ENCODE measurements around the gene CCDC33.

Gene CCDC33

DNA sequence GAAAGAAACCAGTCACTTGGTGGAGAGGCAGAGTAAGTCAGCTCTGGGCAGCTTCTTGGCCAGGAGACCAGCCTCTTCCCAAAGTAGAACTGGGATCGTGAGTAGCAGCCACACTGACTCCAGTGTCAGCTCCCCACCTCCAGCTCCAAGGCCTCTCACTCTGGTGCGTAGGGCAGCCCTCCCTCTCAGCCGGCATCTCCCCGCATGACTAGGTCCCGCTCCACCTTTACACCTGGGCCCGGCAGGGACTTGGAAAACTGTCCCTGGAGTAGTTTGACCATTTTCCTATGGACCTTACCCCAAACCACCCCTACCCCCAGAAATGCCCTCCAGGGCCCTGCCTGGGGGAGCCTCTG, 36.9 kb upstream of the CCDC33 start:
- Histone ChIP-seq H3K4me1 (ENCODE audit: control insufficient read depth in 5 of 5, insufficient read depth in 5 of 5, low read length in 5 of 5) (peaks cover 0 to 34% (median 23%) of the 10 kb centered on the region in 5 donors), H3K9ac (ENCODE audit: low read length in 5 of 5) (no peak overlapping the region), H3K27me3 (ENCODE audit: control insufficient read depth in 5 of 5, insufficient read depth in 4 of 5, low read length in 5 of 5) (peaks cover 0 to 9% (median 4%) of the 10 kb centered on the region in 5 donors), H3K4me3 (ENCODE audit: low read depth in 1 of 5, low read length in 5 of 5) (no peak overlapping the region), H3K27ac (ENCODE audit: low read depth, low read length) (no peak overlapping the region), H3K9me3 (ENCODE audit: control insufficient read depth in 5 of 5, low read length in 5 of 5) (no peaks in the 10 kb centered on the region), H3K36me3 (ENCODE audit: control insufficient read depth in 5 of 5, insufficient read depth in 5 of 5, low read length in 5 of 5) (no peaks in the 10 kb centered on the region)

- Histone ChIP-seq H3K4me3 (ENCODE audit: low read depth in 1 of 5, low read length in 5 of 5) (no peak overlapping the region), H3K27me3 (ENCODE audit: control insufficient read depth in 5 of 5, insufficient read depth in 4 of 5, low read length in 5 of 5) (peaks cover 0 to 9% (median 4%) of the 10 kb centered on the region in 5 donors), H3K9me3 (ENCODE audit: control insufficient read depth in 5 of 5, low read length in 5 of 5) (no peaks in the 10 kb centered on the region), H3K4me1 (ENCODE audit: control insufficient read depth in 5 of 5, insufficient read depth in 5 of 5, low read length in 5 of 5) (peaks cover 3 to 36% (median 25%) of the 10 kb centered on the region in 5 donors), H3K9ac (ENCODE audit: low read length in 5 of 5) (no peak overlapping the region), H3K27ac (ENCODE audit: low read depth, low read length) (no peak overlapping the region), H3K36me3 (ENCODE audit: control insufficient read depth in 5 of 5, insufficient read depth in 5 of 5, low read length in 5 of 5) (no peaks in the 10 kb centered on the region)
Observed at GRCh38 chr15:74200412-74200815, 35.7 kb upstream of the CCDC33 start.

GRCh38 chr15:74200871-74201419, 35.2 kb upstream of the CCDC33 start:
- Histone ChIP-seq H3K9me3 (ENCODE audit: control insufficient read depth in 5 of 5, low read length in 5 of 5) (no peaks in the 10 kb centered on the region), H3K4me3 (ENCODE audit: low read depth in 1 of 5, low read length in 5 of 5) (no peak overlapping the region), H3K27me3 (ENCODE audit: control insufficient read depth in 5 of 5, insufficient read depth in 4 of 5, low read length in 5 of 5) (peaks cover 0 to 9% (median 4%) of the 10 kb centered on the region in 5 donors), H3K9ac (ENCODE audit: low read length in 5 of 5) (no peak overlapping the region), H3K27ac (ENCODE audit: low read depth, low read length) (no peak overlapping the region), H3K36me3 (ENCODE audit: control insufficient read depth in 5 of 5, insufficient read depth in 5 of 5, low read length in 5 of 5) (no peaks in the 10 kb centered on the region), H3K4me1 (ENCODE audit: control insufficient read depth in 5 of 5, insufficient read depth in 5 of 5, low read length in 5 of 5) (peaks cover 3 to 37% (median 25%) of the 10 kb centered on the region in 5 donors)

- Histone ChIP-seq H3K9me3 (ENCODE audit: control insufficient read depth in 5 of 5, low read length in 5 of 5) (no peaks in the 10 kb centered on the region), H3K27ac (ENCODE audit: low read depth, low read length) (no peak overlapping the region), H3K4me3 (ENCODE audit: low read depth in 1 of 5, low read length in 5 of 5) (no peak overlapping the region), H3K36me3 (ENCODE audit: control insufficient read depth in 5 of 5, insufficient read depth in 5 of 5, low read length in 5 of 5) (no peaks in the 10 kb centered on the region), H3K27me3 (ENCODE audit: control insufficient read depth in 5 of 5, insufficient read depth in 4 of 5, low read length in 5 of 5) (peaks cover 0 to 7% (median 4%) of the 10 kb centered on the region in 5 donors), H3K9ac (ENCODE audit: low read length in 5 of 5) (no peak overlapping the region), H3K4me1 (ENCODE audit: control insufficient read depth in 5 of 5, insufficient read depth in 5 of 5, low read length in 5 of 5) (peaks cover 3 to 30% (median 23%) of the 10 kb centered on the region in 5 donors)
Observed at GRCh38 chr15:74201710-74202420, 34.3 kb upstream of the CCDC33 start.

- Histone ChIP-seq H3K36me3 (ENCODE audit: control insufficient read depth in 5 of 5, insufficient read depth in 5 of 5, low read length in 5 of 5) (no peaks in the 10 kb centered on the region), H3K4me3 (ENCODE audit: low read depth in 1 of 5, low read length in 5 of 5) (no peak within 1 kb of the TSS), H3K27ac (ENCODE audit: low read depth, low read length) (no peak within 1 kb of the TSS), H3K4me1 (ENCODE audit: control insufficient read depth in 5 of 5, insufficient read depth in 5 of 5, low read length in 5 of 5) (peaks cover 3 to 31% (median 20%) of the 10 kb centered on the region in 5 donors), H3K27me3 (ENCODE audit: control insufficient read depth in 5 of 5, insufficient read depth in 4 of 5, low read length in 5 of 5) (peaks cover 0 to 9% (median 4%) of the 10 kb centered on the region in 5 donors), H3K9ac (ENCODE audit: low read length in 5 of 5) (no peak within 1 kb of the TSS), H3K9me3 (ENCODE audit: control insufficient read depth in 5 of 5, low read length in 5 of 5) (no peaks in the 10 kb centered on the region)
Observed at GRCh38 chr15:74202452-74203401, 33.4 kb upstream of the CCDC33 start, which contains the start of gene STRA6. Gene STRA6, minus strand, starts transcription at chr15:74202787. Its CDS starts 520 bp downstream, at chr15:74202267.

GRCh38 chr15:74203914-74204431, 32.2 kb upstream of the CCDC33 start:
- Histone ChIP-seq H3K36me3 (ENCODE audit: control insufficient read depth in 5 of 5, insufficient read depth in 5 of 5, low read length in 5 of 5) (no peaks in the 10 kb centered on the region), H3K9me3 (ENCODE audit: control insufficient read depth in 5 of 5, low read length in 5 of 5) (no peaks in the 10 kb centered on the region), H3K4me1 (ENCODE audit: control insufficient read depth in 5 of 5, insufficient read depth in 5 of 5, low read length in 5 of 5) (peaks cover 3 to 31% (median 18%) of the 10 kb centered on the region in 5 donors), H3K4me3 (ENCODE audit: low read depth in 1 of 5, low read length in 5 of 5) (no peak overlapping the region), H3K27me3 (ENCODE audit: control insufficient read depth in 5 of 5, insufficient read depth in 4 of 5, low read length in 5 of 5) (peaks cover 0 to 11% (median 7%) of the 10 kb centered on the region in 5 donors), H3K27ac (ENCODE audit: low read depth, low read length) (no peak overlapping the region), H3K9ac (ENCODE audit: low read length in 5 of 5) (no peak overlapping the region)

DNA sequence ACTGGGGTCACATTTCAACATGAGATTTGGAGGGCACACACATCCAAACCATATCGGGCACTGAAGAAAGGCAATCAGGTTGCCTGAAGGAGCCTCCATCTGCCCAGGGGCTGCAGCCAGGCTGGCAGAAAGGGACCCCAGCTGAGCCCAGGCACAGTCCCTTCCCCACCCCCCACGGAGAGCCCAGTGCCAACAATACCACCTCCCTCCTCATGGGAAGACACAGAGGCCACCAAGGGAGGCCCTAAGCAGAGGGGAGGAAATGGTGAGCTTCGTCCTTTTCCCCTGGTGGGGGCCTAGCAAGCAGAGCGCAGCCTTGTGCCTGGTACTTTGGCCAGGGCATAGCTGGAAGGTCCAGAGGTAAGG, 30.6 kb upstream of the CCDC33 start:
- Histone ChIP-seq H3K4me3 (ENCODE audit: low read depth in 1 of 5, low read length in 5 of 5) (no peak overlapping the region), H3K27ac (ENCODE audit: low read depth, low read length) (no peak overlapping the region), H3K27me3 (ENCODE audit: control insufficient read depth in 5 of 5, insufficient read depth in 4 of 5, low read length in 5 of 5) (peaks cover 0 to 11% (median 7%) of the 10 kb centered on the region in 5 donors), H3K36me3 (ENCODE audit: control insufficient read depth in 5 of 5, insufficient read depth in 5 of 5, low read length in 5 of 5) (no peaks in the 10 kb centered on the region), H3K9me3 (ENCODE audit: control insufficient read depth in 5 of 5, low read length in 5 of 5) (no peaks in the 10 kb centered on the region), H3K9ac (ENCODE audit: low read length in 5 of 5) (peak overlapping the region in 1 of 5 donors; percentile 12), H3K4me1 (ENCODE audit: control insufficient read depth in 5 of 5, insufficient read depth in 5 of 5, low read length in 5 of 5) (peaks cover 3 to 26% (median 12%) of the 10 kb centered on the region in 5 donors)

DNA sequence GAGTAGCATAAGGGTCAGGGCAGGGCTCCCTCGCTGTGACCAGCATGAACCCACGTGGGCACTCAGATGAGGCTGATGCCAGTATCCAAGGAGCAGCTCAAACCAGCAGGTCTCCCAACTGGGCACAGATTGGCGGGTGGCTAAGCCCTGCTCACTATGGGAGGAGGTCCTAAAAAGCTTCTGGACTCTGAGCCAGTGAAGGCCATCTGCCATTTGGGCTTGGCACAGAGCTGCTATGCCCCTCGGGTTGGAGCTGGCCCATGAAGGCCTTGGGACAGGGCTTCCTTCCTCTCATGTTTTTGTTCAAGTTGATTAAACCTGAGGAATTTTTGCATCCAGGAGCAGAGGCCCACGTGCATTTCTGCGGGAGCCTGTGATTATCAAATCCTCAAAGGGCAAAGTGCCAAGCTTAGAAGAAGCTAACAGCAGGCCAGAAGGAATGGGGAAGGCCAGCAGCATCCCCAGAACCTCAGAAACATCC, 29.3 kb upstream of the CCDC33 start:
- H3K36me3 ChIP-seq (ENCODE audit: control insufficient read depth in 5 of 5, insufficient read depth in 5 of 5, low read length in 5 of 5): no peaks in the 10 kb centered on the region
- H3K27ac ChIP-seq (ENCODE audit: low read depth, low read length): no peak overlapping the region
- peaks cover 0 to 3% (median 0%) of the 10 kb centered on the region in 5 donors for H3K9me3 ChIP-seq (ENCODE audit: control insufficient read depth in 5 of 5, low read length in 5 of 5)
- H3K4me3 ChIP-seq (ENCODE audit: low read depth in 1 of 5, low read length in 5 of 5): no peak overlapping the region
- H3K4me1 ChIP-seq (ENCODE audit: control insufficient read depth in 5 of 5, insufficient read depth in 5 of 5, low read length in 5 of 5): peaks cover 0 to 16% (median 3%) of the 10 kb centered on the region in 5 donors
- H3K27me3 ChIP-seq (ENCODE audit: control insufficient read depth in 5 of 5, insufficient read depth in 4 of 5, low read length in 5 of 5): peaks cover 0 to 8% (median 6%) of the 10 kb centered on the region in 5 donors
- H3K9ac ChIP-seq (ENCODE audit: low read length in 5 of 5): no peak overlapping the region

GRCh38 chr15:74207652-74208440, 28.3 kb upstream of the CCDC33 start:
- H3K4me1 ChIP-seq (ENCODE audit: control insufficient read depth in 5 of 5, insufficient read depth in 5 of 5, low read length in 5 of 5): peaks cover 0 to 16% (median 3%) of the 10 kb centered on the region in 5 donors
- H3K27me3 ChIP-seq (ENCODE audit: control insufficient read depth in 5 of 5, insufficient read depth in 4 of 5, low read length in 5 of 5): peaks cover 0 to 7% (median 4%) of the 10 kb centered on the region in 5 donors
- peaks cover 0 to 3% (median 0%) of the 10 kb centered on the region in 5 donors for H3K9me3 ChIP-seq (ENCODE audit: control insufficient read depth in 5 of 5, low read length in 5 of 5)
- no peak overlapping the region for H3K4me3 ChIP-seq (ENCODE audit: low read depth in 1 of 5, low read length in 5 of 5)
- H3K27ac ChIP-seq (ENCODE audit: low read depth, low read length): no peak overlapping the region
- H3K36me3 ChIP-seq (ENCODE audit: control insufficient read depth in 5 of 5, insufficient read depth in 5 of 5, low read length in 5 of 5): no peaks in the 10 kb centered on the region
- no peak overlapping the region for H3K9ac ChIP-seq (ENCODE audit: low read length in 5 of 5)

All from subcutaneous abdominal adipose tissue (tissue), 5 donors.